H1 (cell line): ENCODE data around the gene GRK3. TPM values are rescaled to one million over a fixed set of nuclear protein-coding genes. Genes with fewer than 3 reads are reported as not detected.

Experiments
- CTCF ChIA-PET: fragments of 300-600 bp; sonication (Branson Sonifier 250); formaldehyde crosslinking; loops from one replicate; lab custom pipeline; 2021; ENCODE audit not compliant: partially characterized antibody; lab: Charles Lee
- POLR2A ChIA-PET: fragments of 300-600 bp; sonication (Branson Sonifier 250); formaldehyde crosslinking; loops from one replicate; lab custom pipeline; 2021; ENCODE audit warnings: inconsistent platforms; ENCODE audit not compliant: partially characterized antibody; lab: Charles Lee
- DNase-seq, 2 experiments: peaks; one replicate each; pipeline versions ENCODE4 v3.0.0 to v3.0.0-alpha.2; 2010 to 2022; ENCODE audit warnings: low spot score in 2 of 2, low read depth in 1 of 2, mixed read lengths in 1 of 2
- FAIRE-seq: peaks from 2 replicates; lab custom pipeline; 2011; peaks lifted over from hg19 to GRCh38; lab: Jason Lieb, UNC
- H2AFZ ChIP-seq: 2 replicates; pipeline ENCODE4 v1.8.1; 2012; ENCODE audit warnings: low read length, inconsistent platforms
- H2AK5ac ChIP-seq: 2 replicates; pipeline ENCODE4 v1.6.1; 2013; ENCODE audit warnings: low read depth, low read length
- H2BK120ac ChIP-seq: replicated peaks from 2 replicates; pipeline ENCODE3; 2013; ENCODE audit warnings: low read depth, low read length, inconsistent platforms
- H2BK12ac ChIP-seq: 2 replicates; pipeline ENCODE4 v1.6.1; 2013; ENCODE audit warnings: low read depth, low read length
- H2BK15ac ChIP-seq: 2 replicates; pipeline ENCODE4 v1.6.1; 2013; ENCODE audit warnings: low read length
- H2BK20ac ChIP-seq: 2 replicates; pipeline ENCODE4 v1.6.1; 2013; ENCODE audit warnings: low read length
- H2BK5ac ChIP-seq: 2 replicates; pipeline ENCODE4 v1.6.1; 2013; ENCODE audit warnings: low read depth, low read length
- H3K14ac ChIP-seq: 2 replicates; pipeline ENCODE4 v1.6.1; 2013; ENCODE audit warnings: inconsistent platforms; ENCODE audit not compliant: insufficient read length
- H3K18ac ChIP-seq: 2 replicates; pipeline ENCODE4 v1.6.1; 2013; ENCODE audit warnings: low read length; ENCODE audit errors: extremely low read depth
- H3K23ac ChIP-seq: 2 replicates; pipeline ENCODE4 v1.6.1; 2013; ENCODE audit warnings: inconsistent platforms; ENCODE audit not compliant: insufficient read length
- H3K23me2 ChIP-seq: 2 replicates; pipeline ENCODE4 v1.6.1; 2013; ENCODE audit warnings: low read depth, low read length
- H3K27ac ChIP-seq: 2 replicates; pipeline ENCODE4 v1.6.1; 2011; ENCODE audit warnings: low read depth, low read length, inconsistent platforms
- H3K27me3 ChIP-seq, 4 experiments: replicated peaks in 1 of 4; 1 replicate in 1 of 4; 2 replicates in 3 of 4; pipeline versions ENCODE4 v1.6.1 to v1.8.1; 2011 to 2013; ENCODE audit warnings: low read length in 3 of 4, mild to moderate bottlenecking in 3 of 4, inconsistent platforms in 2 of 4, mixed read lengths in 2 of 4, moderate library complexity in 1 of 4; ENCODE audit not compliant: control insufficient read depth in 3 of 4, insufficient read depth in 3 of 4; ENCODE audit errors: extremely low read depth in 1 of 4
- H3K36me3 ChIP-seq, 4 experiments: 2 replicates each; pipeline versions ENCODE4 v1.6.1 to v1.8.1; 2011 to 2013; ENCODE audit warnings: mild to moderate bottlenecking in 4 of 4, low read length in 3 of 4, moderate library complexity in 2 of 4, control low read depth in 1 of 4, inconsistent platforms in 1 of 4; ENCODE audit not compliant: insufficient read depth in 4 of 4, control insufficient read depth in 2 of 4
- H3K4ac ChIP-seq: replicated peaks from 2 replicates; pipeline ENCODE3; 2013; ENCODE audit warnings: low read length, low read depth, mixed read lengths, inconsistent platforms; ENCODE audit not compliant: insufficient read length
- H3K4me1 ChIP-seq, 4 experiments: replicated peaks in 1 of 4; 1 replicate in 1 of 4; 2 replicates in 3 of 4; pipeline versions ENCODE4 v1.6.1 to v1.8.1; 2011 to 2013; ENCODE audit warnings: low read length in 3 of 4, inconsistent platforms in 2 of 4, mixed read lengths in 1 of 4; ENCODE audit not compliant: insufficient read depth in 4 of 4, control insufficient read depth in 3 of 4
- H3K4me2 ChIP-seq, 2 experiments: 2 replicates each; pipeline versions ENCODE4 v1.6.1 to v1.8.1; 2011 to 2013; ENCODE audit warnings: low read depth in 2 of 2, low read length in 2 of 2, control low read depth in 1 of 2, inconsistent platforms in 1 of 2, mild to moderate bottlenecking in 1 of 2; ENCODE audit not compliant: insufficient read depth in 1 of 2
- H3K4me3 ChIP-seq, 4 experiments: fragments of 200-600, 300-600 bp in 1 of 4; sonication (generic), shearing (Covaris generic), sonication (Bioruptor Twin) in 1 of 4; 2 replicates each; pipeline versions ENCODE4 v1.5.1 to v1.8.1; 2011 to 2016; ENCODE audit warnings: low read length in 4 of 4, low read depth in 3 of 4, control low read depth in 2 of 4, inconsistent platforms in 2 of 4, mild to moderate bottlenecking in 2 of 4, mixed read lengths in 1 of 4, moderate library complexity in 1 of 4; ENCODE audit not compliant: insufficient read depth in 2 of 4; ENCODE audit errors: extremely low read depth in 1 of 4
- H3K56ac ChIP-seq: replicated peaks from 2 replicates; pipeline ENCODE3; 2013; ENCODE audit warnings: low read depth, mild to moderate bottlenecking, mixed read lengths, low read length, inconsistent platforms; ENCODE audit not compliant: insufficient read length
- H3K79me1 ChIP-seq: 2 replicates; pipeline ENCODE4 v1.6.1; 2013; ENCODE audit warnings: low read depth, low read length, control low read depth
- H3K79me2 ChIP-seq, 2 experiments: 2 replicates each; pipeline versions ENCODE4 v1.6.1 to v1.8.1; 2012 to 2013; ENCODE audit warnings: low read length in 2 of 2, mild to moderate bottlenecking in 2 of 2, inconsistent platforms in 1 of 2; ENCODE audit not compliant: insufficient read depth in 2 of 2, control insufficient read depth in 1 of 2
- H3K9ac ChIP-seq, 4 experiments: replicated peaks in 1 of 4; 1 replicate in 1 of 4; 2 replicates in 3 of 4; pipeline versions ENCODE4 v1.6.1 to v1.8.1; 2011 to 2013; ENCODE audit warnings: low read depth in 3 of 4, low read length in 3 of 4, control low read depth in 2 of 4, mild to moderate bottlenecking in 2 of 4, moderate library complexity in 2 of 4, inconsistent platforms in 1 of 4; ENCODE audit errors: extremely low read depth in 1 of 4
- H3K9me3 ChIP-seq, 2 experiments: 2 replicates each; pipeline versions ENCODE4 v1.6.1 to v1.8.1; 2012 to 2013; ENCODE audit warnings: mild to moderate bottlenecking in 2 of 2, moderate library complexity in 2 of 2, control low read depth in 1 of 2, inconsistent platforms in 1 of 2, low read depth in 1 of 2, low read length in 1 of 2, mixed read lengths in 1 of 2; ENCODE audit not compliant: insufficient read depth in 2 of 2
- H4K20me1 ChIP-seq, 2 experiments: replicated peaks in 1 of 2; 2 replicates each; pipeline versions ENCODE3 to v1.8.1; 2011 to 2013; ENCODE audit warnings: inconsistent platforms in 2 of 2, low read length in 2 of 2, mild to moderate bottlenecking in 1 of 2; ENCODE audit not compliant: insufficient read depth in 2 of 2, control insufficient read depth in 1 of 2
- H4K5ac ChIP-seq: 2 replicates; pipeline ENCODE4 v1.6.1; 2013; ENCODE audit warnings: low read length, low read depth, mixed read lengths, inconsistent platforms; ENCODE audit not compliant: insufficient read length
- H4K8ac ChIP-seq: 2 replicates; pipeline ENCODE4 v1.8.0; 2013; ENCODE audit warnings: mild to moderate bottlenecking, moderate library complexity, low read length, inconsistent platforms; ENCODE audit not compliant: insufficient read depth; ENCODE audit errors: extremely low read depth
- H4K91ac ChIP-seq: replicated peaks from 2 replicates; pipeline ENCODE3; 2013; ENCODE audit warnings: low read length, mixed read lengths, inconsistent platforms; ENCODE audit not compliant: insufficient read length
- EGR1 ChIP-seq: IDR thresholded peaks from 2 replicates; pipeline ENCODE4 v1.6.1; 2011; ENCODE audit warnings: low read depth, low read length, borderline replicate concordance
- FOSL1 ChIP-seq: IDR thresholded peaks from 2 replicates; pipeline ENCODE4 v1.6.1; 2011; ENCODE audit warnings: mild to moderate bottlenecking, low read depth, low read length, moderate library complexity; ENCODE audit not compliant: insufficient read depth
- GABPA ChIP-seq: IDR thresholded peaks from 2 replicates; pipeline ENCODE4 v1.6.1; 2011; ENCODE audit warnings: mild to moderate bottlenecking, low read length, moderate library complexity, borderline replicate concordance; ENCODE audit not compliant: insufficient read depth
- JUN ChIP-seq: IDR thresholded peaks from 2 replicates; pipeline ENCODE4 v1.6.1; 2011; ENCODE audit warnings: low read depth, mild to moderate bottlenecking, improper control_type of control experiment, low read length
- MAFK ChIP-seq: IDR thresholded peaks from 2 replicates; pipeline ENCODE4 v1.6.1; 2012; ENCODE audit warnings: low read depth, mild to moderate bottlenecking, improper control_type of control experiment, low read length
- PHF8 ChIP-seq: fragments of 200-600 bp; sonication (generic); conservative IDR thresholded peaks from 2 replicates; pipeline ENCODE4 v1.7.1; 2012; ENCODE audit warnings: low read depth, mild to moderate bottlenecking, inconsistent platforms, low read length, moderate library complexity
- POU5F1 ChIP-seq: IDR thresholded peaks from 2 replicates; pipeline ENCODE4 v1.6.1; 2011; ENCODE audit warnings: low read depth, mild to moderate bottlenecking, low read length, moderate library complexity
- RXRA ChIP-seq: IDR thresholded peaks from 2 replicates; pipeline ENCODE4 v1.6.1; 2011; ENCODE audit warnings: low read depth, mild to moderate bottlenecking, low read length, moderate library complexity; ENCODE audit not compliant: insufficient read depth
- SIX5 ChIP-seq: IDR thresholded peaks from 2 replicates; pipeline ENCODE4 v1.6.1; 2011; ENCODE audit warnings: mild to moderate bottlenecking, low read depth, low read length
- SP4 ChIP-seq: IDR thresholded peaks from 2 replicates; pipeline ENCODE4 v1.6.1; 2012; ENCODE audit warnings: low read length, inconsistent platforms
- TEAD4 ChIP-seq: IDR thresholded peaks from 2 replicates; pipeline ENCODE4 v1.6.1; 2012; ENCODE audit warnings: low read depth, low read length, inconsistent platforms, mixed read lengths
- WGBS, 2 experiments: shearing (Covaris generic) in 1 of 2; methylation state at CpG; one replicate each; pipeline versions ENCODE4 v1.1.6 to v1.1.7; 2013 to 2015; ENCODE audit warnings: low lambda C conversion rate in 2 of 2, mixed read lengths in 2 of 2, inconsistent platforms in 1 of 2, low coverage in 1 of 2, missing lambda C conversion rate in 1 of 2; ENCODE audit not compliant: insufficient replicate concordance in 2 of 2, insufficient coverage in 1 of 2, insufficient read length in 1 of 2; ENCODE audit errors: extremely low coverage in 1 of 2, missing lambda C conversion rate in 1 of 2; 5-methylcytosine and 5-hydroxymethylcytosine counted together
- polyA plus RNA-seq, 7 experiments: library from polyadenylated mRNA; depleted of rRNA in 3 of 7; stranded (reverse) in 5 of 7; unstranded in 2 of 7; fragments of >200 nt in 5 of 7; fragments of 200-250 nt in 2 of 7; gene quantifications; 1 replicate in 5 of 7; 2 replicates in 1 of 7; 4 replicates in 1 of 7; pipeline versions ENCODE4 v1.2.1 to v1.2.3, GENCODE V29; 2011 to 2013; ENCODE audit warnings: missing spikeins in 2 of 7, mixed read lengths in 2 of 7
- total RNA-seq: library from RNA; stranded (reverse); fragmentation: NEBNext Ultra II Directional; extraction: Animal tissue kit (Norgen Biotek cat#: 25700); gene quantifications from 2 replicates; pipeline ENCODE4 v1.2.1, GENCODE V29; 2021
- TF ChIP-seq, protein P1 (sequence below): IDR thresholded peaks from 2 replicates; pipeline ENCODE4 v1.6.1; 2011; ENCODE audit warnings: low read length, improper control_type of control experiment

GRK3 gene
- total and polyA plus RNA-seq, 2 of the 8 experiments (the other 6 are each of a cell fraction or from before 2014, with no cell fraction given): 7.5 to 35.3 TPM

DNA sequence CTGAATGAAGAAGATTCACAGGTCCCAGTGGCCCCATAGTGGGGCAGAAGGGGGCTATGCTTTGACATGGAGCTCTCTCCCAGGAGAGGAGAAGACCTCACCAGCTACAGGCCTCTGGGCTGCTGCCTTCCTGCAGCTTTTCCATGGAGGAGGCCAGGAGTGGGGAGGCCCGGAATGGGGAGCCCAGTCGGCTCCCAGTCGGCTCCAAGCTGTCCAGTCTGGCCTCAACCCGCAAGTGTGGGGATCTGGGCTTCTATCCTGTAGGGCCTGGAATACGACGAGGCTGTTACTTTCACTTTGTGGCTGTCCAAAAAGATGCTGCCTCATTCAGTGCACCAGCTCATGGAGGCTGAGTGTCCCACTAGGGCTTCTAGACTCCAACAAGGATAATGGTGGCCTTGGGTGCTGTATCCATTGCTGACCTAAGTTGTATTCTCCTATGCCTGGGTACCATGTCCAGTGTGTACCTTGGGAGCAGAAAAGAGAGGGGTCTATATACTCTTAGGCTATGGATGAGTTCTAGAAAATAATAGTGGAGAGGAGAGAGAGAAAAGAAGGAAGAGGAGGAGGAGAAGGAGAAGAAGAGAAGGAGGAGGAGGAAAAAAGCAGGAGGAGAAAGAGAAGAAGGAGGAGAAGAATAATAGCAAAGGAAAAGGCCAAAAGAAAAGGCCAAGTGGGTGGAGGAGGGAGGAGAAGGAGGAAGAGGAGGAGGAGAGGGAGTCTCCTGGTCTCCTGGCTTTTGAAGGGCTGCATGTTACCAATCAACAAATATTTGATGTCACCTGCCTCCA, 178.6 kb downstream of the GRK3 start:
- Histone ChIP-seq H3K27ac (no peak overlapping the region), H3K23ac (no peak overlapping the region), H3K23me2 (no peaks in the 10 kb centered on the region), H3K4me1 (no peaks in the 10 kb centered on the region; a peak in 1 of 7 replicates), H3K36me3 (no peaks in the 10 kb centered on the region), H4K5ac (no peak overlapping the region), H2AK5ac (no peak overlapping the region), H3K27me3 (no peaks in the 10 kb centered on the region), H3K79me2 (no peaks in the 10 kb centered on the region), H2BK12ac (no peak overlapping the region), H3K4me3 (no peak overlapping the region), H2AFZ (no peak overlapping the region), H3K56ac (no peak overlapping the region), H2BK5ac (no peak overlapping the region), H3K79me1 (no peaks in the 10 kb centered on the region), H2BK20ac (no peak overlapping the region), H3K4me2 (no peak overlapping the region), H3K14ac (no peak overlapping the region), H3K18ac (no peak overlapping the region), H3K9me3 (no peaks in the 10 kb centered on the region), H4K8ac (no peak overlapping the region; the same call in 1 of the 2 replicates), H4K91ac (no peak overlapping the region), H4K20me1 (no peaks in the 10 kb centered on the region), H2BK15ac (no peak overlapping the region), H3K4ac (no peak overlapping the region), H2BK120ac (no peak overlapping the region), H3K9ac (no peak overlapping the region)
- FAIRE-seq (no peak), DNase-seq (no peak)
- WGBS, 2 experiments: 93% methylated on average over 6 of the region's 6 CpGs; no CpG with 5 or more reads in 1 of the 2 experiments
- POLR2A ChIA-PET: interaction anchor here (0.6 to 0.7 kb wide), 2 partner anchors 12 to 26 kb away, joined by 3 read pairs; no protein-coding TSS in a partner anchor
- CTCF ChIA-PET: interaction anchor here (0.7 to 1.5 kb wide), 4 partner anchors 10 to 718 kb away, joined by 3 to 4 read pairs (median 4); no protein-coding TSS in a partner anchor
- TF ChIP-seq RXRA: no peak
- TF ChIP-seq, protein P1, sequence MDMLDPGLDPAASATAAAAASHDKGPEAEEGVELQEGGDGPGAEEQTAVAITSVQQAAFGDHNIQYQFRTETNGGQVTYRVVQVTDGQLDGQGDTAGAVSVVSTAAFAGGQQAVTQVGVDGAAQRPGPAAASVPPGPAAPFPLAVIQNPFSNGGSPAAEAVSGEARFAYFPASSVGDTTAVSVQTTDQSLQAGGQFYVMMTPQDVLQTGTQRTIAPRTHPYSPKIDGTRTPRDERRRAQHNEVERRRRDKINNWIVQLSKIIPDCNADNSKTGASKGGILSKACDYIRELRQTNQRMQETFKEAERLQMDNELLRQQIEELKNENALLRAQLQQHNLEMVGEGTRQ: no peak
- no peak for TF ChIP-seq FOSL1
- no peak for TF ChIP-seq SIX5
- no peak for TF ChIP-seq MAFK
- TF ChIP-seq SP4: no peak
- TF ChIP-seq POU5F1: no peak
- TF ChIP-seq GABPA: no peak
- no peak for TF ChIP-seq EGR1
- TF ChIP-seq PHF8: no peak
- no peak for TF ChIP-seq JUN
- TF ChIP-seq TEAD4: no peak
